GM12878 (cell line): ENCODE results near the gene DDX24. TPM values are rescaled to one million over a fixed set of nuclear protein-coding genes. Genes with fewer than 3 reads are reported as not detected.

Experiments
- ATAC-seq: fragments of 200-7000 bp; cut with Tn5 transposase; 3 replicates; pipeline ENCODE4 v1.9.1; 2020; ENCODE audit warnings: mild to moderate bottlenecking, moderate library complexity
- BruUV-seq: library from RNA; stranded (reverse); fragments of 400-500 nt; replicated peaks from 2 replicates; lab custom pipeline; 2021; lab: Mats Ljungman, UMichigan
- CTCF ChIA-PET: fragments of 300-600 bp; sonication (Branson Sonifier 250); formaldehyde crosslinking; extraction: SDS; loops from one replicate; lab custom pipeline; 2021; ENCODE audit warnings: inconsistent platforms; lab: Yijun Ruan, JAX
- POLR2A ChIA-PET: fragments of 350-600 bp; formaldehyde crosslinking; extraction: SDS; loops from one replicate; lab custom pipeline; 2021; ENCODE audit warnings: inconsistent platforms; lab: Charles Lee
- RAD21 ChIA-PET: fragments of 300-600 bp; sonication (Branson Sonifier 250); formaldehyde crosslinking; loops from one replicate; lab custom pipeline; 2023; ENCODE audit warnings: antibody characterized with exemption; ENCODE audit not compliant: unreplicated experiment; lab: Charles Lee
- SMC1A ChIA-PET: fragments of 300-600 bp; sonication (Branson Sonifier 250); formaldehyde crosslinking; loops from one replicate; lab custom pipeline; 2023; ENCODE audit not compliant: unreplicated experiment, uncharacterized antibody; lab: Charles Lee
- DNase-seq: peaks from one replicate; pipeline ENCODE4 v3.0.0-alpha.2; 2011; ENCODE audit warnings: low read depth, low spot score
- FAIRE-seq: peaks from 3 replicates; lab custom pipeline; 2011; peaks lifted over from hg19 to GRCh38; lab: Jason Lieb, UNC
- H2AFZ ChIP-seq: 2 replicates; pipeline ENCODE4 v1.6.0; 2011; ENCODE audit warnings: low read depth, low read length, control low read depth; ENCODE audit not compliant: control insufficient read depth
- H3K27ac ChIP-seq: 2 replicates; pipeline ENCODE4 v1.5.1; 2011; ENCODE audit warnings: control low read depth; ENCODE audit not compliant: control insufficient read depth, insufficient read depth
- H3K27me3 ChIP-seq, 2 experiments: replicated peaks in 1 of 2; 2 replicates each; pipeline versions ENCODE4 v1.6.0 to v1.6.1; 2011; ENCODE audit warnings: low read length in 1 of 2; ENCODE audit not compliant: control insufficient read depth in 2 of 2, insufficient read depth in 2 of 2
- H3K36me3 ChIP-seq, 2 experiments: 2 replicates each; pipeline ENCODE4 v1.5.1; 2011; ENCODE audit warnings: low read length in 1 of 2; ENCODE audit not compliant: control insufficient read depth in 2 of 2, insufficient read depth in 2 of 2
- H3K4me1 ChIP-seq: 2 replicates; pipeline ENCODE4 v1.6.1; 2011; ENCODE audit warnings: mild to moderate bottlenecking, low read length, moderate library complexity, mixed read lengths; ENCODE audit not compliant: control insufficient read depth, insufficient read depth
- H3K4me2 ChIP-seq: 2 replicates; pipeline ENCODE4 v1.6.0; 2011; ENCODE audit warnings: control low read depth; ENCODE audit not compliant: control insufficient read depth, insufficient read depth
- H3K4me3 ChIP-seq: fragments of 200-600 bp; sonication (generic); 2 replicates; pipeline ENCODE4 v1.5.1; 2016
- H3K79me2 ChIP-seq: 2 replicates; pipeline ENCODE4 v1.6.0; 2011; ENCODE audit warnings: low read length; ENCODE audit not compliant: control insufficient read depth, insufficient read depth
- H3K9ac ChIP-seq: 2 replicates; pipeline ENCODE4 v1.8.0; 2011; ENCODE audit warnings: low read length, control low read depth, mixed read lengths; ENCODE audit not compliant: control insufficient read depth, insufficient read depth
- H3K9me3 ChIP-seq: replicated peaks from 3 replicates; pipeline ENCODE4 v1.5.1; 2011; ENCODE audit warnings: mild to moderate bottlenecking, low read length; ENCODE audit not compliant: control insufficient read depth, insufficient read depth
- H4K20me1 ChIP-seq: 2 replicates; pipeline ENCODE4 v1.6.0; 2011; ENCODE audit not compliant: control insufficient read depth, insufficient read depth
- MYC ChIP-seq: IDR thresholded peaks from 2 replicates; pipeline ENCODE4 v1.6.1; 2011; ENCODE audit warnings: mild to moderate bottlenecking, low read length, moderate library complexity, inconsistent platforms; ENCODE audit not compliant: insufficient read depth, insufficient replicate concordance, insufficient read length, severe bottlenecking
- WGBS: methylation state at CpG from one replicate; pipeline ENCODE4 v1.1.6; 2016; ENCODE audit warnings: low lambda C conversion rate; ENCODE audit not compliant: insufficient replicate concordance, insufficient coverage; ENCODE audit errors: missing lambda C conversion rate; 5-methylcytosine and 5-hydroxymethylcytosine counted together
- in situ Hi-C: fragments of 300-500 bp; cut with MboI; formaldehyde crosslinking; loops from 9 replicates; pipeline ENCODE4 v1.14.3; 2018; ENCODE audit warnings: mixed read lengths
- intact Hi-C: fragments of 100-400 bp; cut with micrococcal nuclease; formaldehyde crosslinking; loops from one replicate; pipeline ENCODE4 v1.14.2; 2022; ENCODE audit not compliant: unreplicated experiment
- polyA plus RNA-seq, 11 experiments: library from polyadenylated mRNA; depleted of rRNA in 4 of 11; unstranded in 6 of 11; stranded (reverse) in 5 of 11; fragments of >200 nt; fragmentation: Nextera tagmentation in 4 of 11; fragmentation: Illumina TruSeq in 1 of 11; extraction: Ambion mirVana in 4 of 11; extraction: Trizol in 1 of 11; gene quantifications; 1 replicate in 1 of 11; 2 replicates in 10 of 11; pipeline versions ENCODE4 v1.2.1 to v1.2.3, GENCODE V29; 2011 to 2016; ENCODE audit warnings: inconsistent platforms in 2 of 11, missing spikeins in 2 of 11, low read depth in 1 of 11
- total RNA-seq, 4 experiments: library from RNA; depleted of rRNA in 3 of 4; stranded (reverse); fragments of >200 nt in 3 of 4; fragmentation: Illumina TruSeq in 1 of 4; extraction: Trizol in 1 of 4; gene quantifications; 2 replicates each; pipeline versions ENCODE4 v1.2.1 to v1.2.3, GENCODE V29; 2013 to 2021
- TF ChIP-seq, protein P1 (sequence below), 3 experiments: IDR thresholded peaks in 2 of 3; conservative IDR thresholded peaks in 1 of 3; 2 replicates each; pipeline ENCODE4 v1.5.1; 2011; ENCODE audit warnings: low read depth in 3 of 3, low read length in 3 of 3, mild to moderate bottlenecking in 3 of 3, control low read depth in 2 of 3, moderate library complexity in 2 of 3, inconsistent platforms in 1 of 3, mixed read lengths in 1 of 3; ENCODE audit not compliant: control insufficient read depth in 2 of 3, insufficient read depth in 1 of 3; ENCODE audit errors: extremely low read depth in 1 of 3

DDX24 gene
- total and polyA plus RNA-seq, 10 of the 15 experiments (the other 5 are each of a cell fraction or from before 2014, with no cell fraction given), result 137 to 266 (median 184) TPM

GRCh38 chr14:94038921-94039629 lies 41.9 kb downstream of the DDX24 start:
- Histone ChIP-seq H3K9ac (no peak overlapping the region), H3K79me2 (no peaks in the 10 kb centered on the region), H4K20me1 (no peaks in the 10 kb centered on the region), H3K4me1 (no peaks in the 10 kb centered on the region), H3K27ac (no peak overlapping the region), H3K4me3 (no peak overlapping the region), H3K27me3 (0 out of 4 replicates have a peak, but pooled peaks cover 0 to 5% of the 10 kb centered on the region in 2 experiments), H3K4me2 (no peak overlapping the region), H3K9me3 (no peaks in the 10 kb centered on the region), H2AFZ (no peak overlapping the region), H3K36me3 (no peaks in the 10 kb centered on the region)
- SMC1A ChIA-PET, result no interaction called here
- whole genome bisulfite sequencing, result 71% methylated on average over 11 of the region's 11 CpGs
- POLR2A ChIA-PET, result no interaction called here
- RAD21 ChIA-PET, result interaction anchor here (5.1 kb wide), 1 partner anchor 98 kb away, joined by 82 read pairs; no protein-coding TSS in a partner anchor
- in situ Hi-C loops (loop anchor here (5.0 kb wide), 2 partner anchors 98 to 143 kb away; no protein-coding TSS in a partner anchor), intact Hi-C loops (no loop called here)
- FAIRE-seq (no peak), DNase-seq (no peak), ATAC-seq (no peak)
- no TSS peak for BruUV-seq
- CTCF ChIA-PET, result interaction anchor here (1.9 to 8.5 kb wide), 5 partner anchors 18 to 140 kb away, joined by 5 to 221 read pairs (median 52); no protein-coding TSS in a partner anchor
- TF ChIP-seq MYC, result no peak
- TF ChIP-seq, protein P1, sequence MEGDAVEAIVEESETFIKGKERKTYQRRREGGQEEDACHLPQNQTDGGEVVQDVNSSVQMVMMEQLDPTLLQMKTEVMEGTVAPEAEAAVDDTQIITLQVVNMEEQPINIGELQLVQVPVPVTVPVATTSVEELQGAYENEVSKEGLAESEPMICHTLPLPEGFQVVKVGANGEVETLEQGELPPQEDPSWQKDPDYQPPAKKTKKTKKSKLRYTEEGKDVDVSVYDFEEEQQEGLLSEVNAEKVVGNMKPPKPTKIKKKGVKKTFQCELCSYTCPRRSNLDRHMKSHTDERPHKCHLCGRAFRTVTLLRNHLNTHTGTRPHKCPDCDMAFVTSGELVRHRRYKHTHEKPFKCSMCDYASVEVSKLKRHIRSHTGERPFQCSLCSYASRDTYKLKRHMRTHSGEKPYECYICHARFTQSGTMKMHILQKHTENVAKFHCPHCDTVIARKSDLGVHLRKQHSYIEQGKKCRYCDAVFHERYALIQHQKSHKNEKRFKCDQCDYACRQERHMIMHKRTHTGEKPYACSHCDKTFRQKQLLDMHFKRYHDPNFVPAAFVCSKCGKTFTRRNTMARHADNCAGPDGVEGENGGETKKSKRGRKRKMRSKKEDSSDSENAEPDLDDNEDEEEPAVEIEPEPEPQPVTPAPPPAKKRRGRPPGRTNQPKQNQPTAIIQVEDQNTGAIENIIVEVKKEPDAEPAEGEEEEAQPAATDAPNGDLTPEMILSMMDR (IDR thresholded peaks at IDR 0.05 in 2 of 3, conservative IDR thresholded peaks at IDR 0.05 in 1 of 3; ENCODE audit: control insufficient read depth in 2 of 3, extremely low read depth in 1 of 3, insufficient read depth in 1 of 3, low read depth in 3 of 3, low read length in 3 of 3), result no peak
